ENCODE measurements around the gene A4GALT.

A4GALT gene

GRCh38 chr22:42646569-42647525 lies 73.8 kb downstream of the A4GALT start:
- DNase-seq, result no peak

DNA sequence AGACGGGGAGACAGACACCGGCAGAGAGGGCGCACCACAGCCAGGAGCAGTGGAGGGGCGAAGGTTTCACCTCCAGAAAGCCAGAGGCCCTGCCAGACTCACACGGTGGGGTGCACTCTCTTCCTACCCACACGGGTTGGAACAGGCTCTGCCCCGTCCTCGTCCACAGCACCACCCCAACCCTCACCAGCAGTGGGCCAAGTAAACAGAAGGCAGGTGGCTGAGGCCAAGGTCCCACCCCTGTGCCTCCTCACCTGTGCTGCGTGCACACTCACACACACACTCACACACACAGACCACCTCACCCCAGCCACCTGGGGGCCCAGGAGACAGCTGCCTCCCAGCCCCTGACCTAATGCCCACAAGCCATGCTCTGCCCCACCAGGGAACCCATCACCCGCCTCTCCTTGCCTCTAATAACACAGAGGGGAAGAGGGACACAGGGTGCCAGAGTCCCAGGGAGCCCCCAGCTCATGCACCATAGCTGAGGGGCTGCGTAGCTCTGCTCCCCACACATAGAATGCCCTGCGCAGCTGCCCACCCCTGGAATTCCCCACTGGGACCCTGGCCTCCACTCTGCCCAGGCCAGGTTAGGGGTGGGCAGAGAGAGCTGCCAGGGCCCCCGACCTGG lies 74.6 kb downstream of the A4GALT start:
- DNase-seq, result no peak

DNA sequence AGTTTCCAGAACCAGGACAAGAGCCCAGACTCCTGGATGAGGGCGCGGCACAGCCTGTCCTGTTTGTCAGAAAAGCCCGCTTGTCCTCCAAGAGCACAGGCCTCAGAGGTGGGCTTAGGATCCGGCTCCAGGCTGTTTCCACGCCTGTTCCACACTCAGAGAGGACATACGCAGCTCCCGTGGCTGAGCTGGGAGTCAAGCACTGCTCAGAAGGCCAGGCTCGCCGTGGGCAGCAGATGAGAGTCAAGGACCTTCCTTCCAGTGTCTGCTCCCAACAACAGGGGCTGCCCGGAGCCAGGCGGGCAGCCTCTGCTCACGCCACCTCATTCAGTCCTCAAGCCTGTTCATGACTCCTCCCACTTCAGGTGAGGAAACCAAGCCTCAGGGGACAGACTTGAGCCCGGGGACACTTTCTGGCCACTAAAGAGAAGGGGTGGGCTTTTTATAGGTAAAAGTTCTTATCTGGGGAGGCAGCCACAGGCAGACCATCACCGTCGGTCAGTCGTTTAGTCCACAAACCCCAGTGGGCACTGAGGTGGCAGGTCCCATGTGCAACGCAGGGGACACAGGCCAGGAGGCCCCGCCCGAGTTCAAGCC lies 75.2 kb downstream of the A4GALT start:
- no peak for DNase-seq

GRCh38 chr22:42644422-42645340 lies 76.0 kb downstream of the A4GALT start:
- DNase-seq, result no peak

- no peak for DNase-seq
Measured at GRCh38 chr22:42643634-42644421, 76.8 kb downstream of the A4GALT start.

- DNase-seq, result no peak
Measured at GRCh38 chr22:42642806-42643633, 77.7 kb downstream of the A4GALT start.
